Measurements from ENCODE around the gene LRMDA. TPM values are rescaled to one million over a fixed set of nuclear protein-coding genes. Genes with fewer than 3 reads are reported as not detected.

The LRMDA gene
- total RNA-seq, 2 donors from 2014 or later = not detected

GRCh38 chr10:75709245-75709644, 277.8 kb downstream of the LRMDA start:
- H3K36me3 Mint-ChIP-seq = no peaks in the 10 kb centered on the region
- DNase-seq (ENCODE audit: low spot score in 2 of 2) = no peak
- no peaks in the 10 kb centered on the region for H3K9me3 Mint-ChIP-seq
- no peak for ATAC-seq
- no peak overlapping the region for H3K27ac Mint-ChIP-seq

GRCh38 chr10:75709811-75710210, 278.4 kb downstream of the LRMDA start:
- H3K36me3 Mint-ChIP-seq = no peaks in the 10 kb centered on the region
- ATAC-seq (no peak), DNase-seq (ENCODE audit: low spot score in 2 of 2) (no peak)
- H3K27ac Mint-ChIP-seq = no peak overlapping the region
- no peaks in the 10 kb centered on the region for H3K9me3 Mint-ChIP-seq

- Mint-ChIP-seq H3K36me3 (no peaks in the 10 kb centered on the region), H3K9me3 (no peaks in the 10 kb centered on the region), H3K27ac (no peak overlapping the region)
- ATAC-seq (no peak), DNase-seq (ENCODE audit: low spot score in 2 of 2) (no peak)
Measured at GRCh38 chr10:75712242-75712880, 280.9 kb downstream of the LRMDA start.

GRCh38 chr10:75716506-75716905, 285.1 kb downstream of the LRMDA start:
- no peaks in the 10 kb centered on the region for H3K36me3 Mint-ChIP-seq
- H3K27ac Mint-ChIP-seq = no peak overlapping the region
- DNase-seq (ENCODE audit: low spot score in 2 of 2) (no peak), ATAC-seq (no peak)
- no peaks in the 10 kb centered on the region for H3K9me3 Mint-ChIP-seq

- no peaks in the 10 kb centered on the region for H3K9me3 Mint-ChIP-seq
- ATAC-seq (no peak), DNase-seq (ENCODE audit: low spot score in 2 of 2) (no peak)
- no peaks in the 10 kb centered on the region for H3K36me3 Mint-ChIP-seq
- H3K27ac Mint-ChIP-seq = no peak overlapping the region
Measured at GRCh38 chr10:75717126-75717916, 285.9 kb downstream of the LRMDA start.

GRCh38 chr10:75718991-75719390, 287.6 kb downstream of the LRMDA start:
- no peak for DNase-seq (ENCODE audit: low spot score in 2 of 2)
- Mint-ChIP-seq H3K9me3 (no peaks in the 10 kb centered on the region), H3K36me3 (no peaks in the 10 kb centered on the region), H3K27ac (no peak overlapping the region)
- no peak for ATAC-seq

GRCh38 chr10:75720157-75720556, 288.7 kb downstream of the LRMDA start:
- DNase-seq (ENCODE audit: low spot score in 2 of 2) = no peak
- Mint-ChIP-seq H3K36me3 (no peaks in the 10 kb centered on the region), H3K9me3 (no peaks in the 10 kb centered on the region), H3K27ac (no peak overlapping the region)
- ATAC-seq = no peak

- ATAC-seq (no peak), DNase-seq (ENCODE audit: low spot score in 2 of 2) (no peak)
- no peaks in the 10 kb centered on the region for H3K9me3 Mint-ChIP-seq
- no peaks in the 10 kb centered on the region for H3K36me3 Mint-ChIP-seq
- H3K27ac Mint-ChIP-seq = no peak overlapping the region
Measured at GRCh38 chr10:75722020-75722419, 290.6 kb downstream of the LRMDA start.

GRCh38 chr10:75722609-75723008, 291.2 kb downstream of the LRMDA start:
- H3K27ac Mint-ChIP-seq = no peak overlapping the region
- ATAC-seq (no peak), DNase-seq (ENCODE audit: low spot score in 2 of 2) (no peak)

GRCh38 chr10:75723319-75723980, 292.0 kb downstream of the LRMDA start:
- DNase-seq (ENCODE audit: low spot score in 2 of 2) (no peak), ATAC-seq (no peak)
- Mint-ChIP-seq H3K36me3 (no peaks in the 10 kb centered on the region), H3K27ac (no peak overlapping the region), H3K9me3 (no peaks in the 10 kb centered on the region)

More at GRCh38 chr10:75722609-75723008, 291.2 kb downstream of the LRMDA start:
- Mint-ChIP-seq H3K36me3 (no peaks in the 10 kb centered on the region), H3K9me3 (no peaks in the 10 kb centered on the region)

- Mint-ChIP-seq H3K27ac (no peak overlapping the region), H3K36me3 (no peaks in the 10 kb centered on the region), H3K9me3 (no peaks in the 10 kb centered on the region)
- ATAC-seq (no peak), DNase-seq (ENCODE audit: low spot score in 2 of 2) (no peak)
Measured at GRCh38 chr10:75724047-75724446, 292.6 kb downstream of the LRMDA start.

GRCh38 chr10:75726522-75727483, 295.4 kb downstream of the LRMDA start:
- Mint-ChIP-seq H3K9me3 (no peaks in the 10 kb centered on the region), H3K27ac (no peak overlapping the region), H3K36me3 (no peaks in the 10 kb centered on the region)
- ATAC-seq (no peak), DNase-seq (ENCODE audit: low spot score in 2 of 2) (no peak)

- DNase-seq (ENCODE audit: low spot score in 2 of 2) (no peak), ATAC-seq (no peak)
- H3K27ac Mint-ChIP-seq = no peak overlapping the region
Measured at GRCh38 chr10:75730847-75731246, 299.4 kb downstream of the LRMDA start.

GRCh38 chr10:75733135-75733890, 301.9 kb downstream of the LRMDA start:
- ATAC-seq (no peak), DNase-seq (ENCODE audit: low spot score in 2 of 2) (no peak)
- H3K27ac Mint-ChIP-seq = no peak overlapping the region
- H3K36me3 Mint-ChIP-seq = no peaks in the 10 kb centered on the region
- no peaks in the 10 kb centered on the region for H3K9me3 Mint-ChIP-seq

More at GRCh38 chr10:75730847-75731246, 299.4 kb downstream of the LRMDA start:
- Mint-ChIP-seq H3K9me3 (no peaks in the 10 kb centered on the region), H3K36me3 (no peaks in the 10 kb centered on the region)

- DNase-seq (ENCODE audit: low spot score in 2 of 2) (no peak), ATAC-seq (no peak)
- Mint-ChIP-seq H3K9me3 (no peaks in the 10 kb centered on the region), H3K27ac (no peak overlapping the region), H3K36me3 (no peaks in the 10 kb centered on the region)
Measured at GRCh38 chr10:75736151-75736640, 304.8 kb downstream of the LRMDA start.
